Measurements from ENCODE around the gene POR. TPM values are rescaled to one million over a fixed set of nuclear protein-coding genes. Genes with fewer than 3 reads are reported as not detected.
A peak's percentile ranks its signal among the peaks of the same experiment; 100 is the strongest.

POR gene
- total and polyA plus RNA-seq, 4 donors: 116 to 973 (median 474) TPM

- no peak for TF ChIP-seq SP1 (IDR thresholded peaks at IDR 0.05)
- TF ChIP-seq JUND (IDR thresholded peaks at IDR 0.05): no peak
- no peak for TF ChIP-seq HNF4A (conservative IDR thresholded peaks at IDR 0.05)
- TF ChIP-seq TAF1 (conservative IDR thresholded peaks at IDR 0.05): no peak
- no peak for TF ChIP-seq RAD21 (IDR thresholded peaks at IDR 0.05)
- no peak for TF ChIP-seq RXRA (IDR thresholded peaks at IDR 0.05)
- no peak for TF ChIP-seq FOXA1 (IDR thresholded peaks at IDR 0.05)
- no peak for TF ChIP-seq FOXA2 (IDR thresholded peaks at IDR 0.05)
- no peak for TF ChIP-seq GABPA (IDR thresholded peaks at IDR 0.05 in 1 of 2, conservative IDR thresholded peaks at IDR 0.05 in 1 of 2)
- no peak for TF ChIP-seq YY1 (IDR thresholded peaks at IDR 0.05)
- H3K9me3 ChIP-seq (ENCODE audit: control insufficient read depth in 4 of 4, low read length in 3 of 4): no peaks in the 10 kb centered on the region
- no peak overlapping the region for H3K9ac ChIP-seq (ENCODE audit: low read depth in 1 of 2, low read length in 2 of 2)
- WGBS: 65% methylated on average over 13 of the region's 13 CpGs
- peaks cover 21 to 51% (median 29%) of the 10 kb centered on the region in 4 donors for H3K36me3 ChIP-seq (ENCODE audit: control insufficient read depth in 4 of 4, insufficient read depth in 3 of 4, low read depth in 1 of 4, low read length in 3 of 4)
- no peaks in the 10 kb centered on the region for H3K27me3 ChIP-seq (ENCODE audit: control insufficient read depth in 4 of 4, insufficient read depth in 4 of 4, low read length in 3 of 4)
- DNase-seq (ENCODE audit: low spot score): no peak
- H3K27ac ChIP-seq (ENCODE audit: low read depth in 1 of 2, low read length in 2 of 2): peak overlapping the region; percentile 40 to 83
- H3K4me1 ChIP-seq (ENCODE audit: control insufficient read depth in 4 of 4, insufficient read depth in 4 of 4, low read length in 3 of 4): peaks cover 20 to 69% (median 60%) of the 10 kb centered on the region in 4 donors
- no peak overlapping the region for H3K4me3 ChIP-seq (ENCODE audit: low read depth in 1 of 3, low read length in 3 of 3)
Measured at GRCh38 chr7:75969182-75969581, 54.2 kb downstream of the POR start.

- Histone ChIP-seq H3K36me3 (ENCODE audit: control insufficient read depth in 4 of 4, insufficient read depth in 3 of 4, low read depth in 1 of 4, low read length in 3 of 4) (peaks cover 21 to 55% (median 32%) of the 10 kb centered on the region in 4 donors), H3K4me1 (ENCODE audit: control insufficient read depth in 4 of 4, insufficient read depth in 4 of 4, low read length in 3 of 4) (peaks cover 20 to 66% (median 58%) of the 10 kb centered on the region in 4 donors), H3K27me3 (ENCODE audit: control insufficient read depth in 4 of 4, insufficient read depth in 4 of 4, low read length in 3 of 4) (no peaks in the 10 kb centered on the region), H3K9me3 (ENCODE audit: control insufficient read depth in 4 of 4, low read length in 3 of 4) (no peaks in the 10 kb centered on the region), H3K9ac (ENCODE audit: low read depth in 1 of 2, low read length in 2 of 2) (peak overlapping the region in 1 of 2 donors; percentile 23), H3K27ac (ENCODE audit: low read depth in 1 of 2, low read length in 2 of 2) (peak overlapping the region; percentile 40 to 83), H3K4me3 (ENCODE audit: low read depth in 1 of 3, low read length in 3 of 3) (no peak overlapping the region)
- 81% methylated on average over 30 of the region's 30 CpGs for WGBS
- DNase-seq (ENCODE audit: low spot score): no peak
- peak; percentile 37 for TF ChIP-seq SP1 (IDR thresholded peaks at IDR 0.05)
- no peak for TF ChIP-seq NR2F2 (IDR thresholded peaks at IDR 0.05)
- TF ChIP-seq FOXA1 (IDR thresholded peaks at IDR 0.05): no peak
- TF ChIP-seq RXRA (IDR thresholded peaks at IDR 0.05): peak; percentile 52 to 69
Measured at GRCh38 chr7:75969704-75970498, 54.9 kb downstream of the POR start.

- no peak overlapping the region for H3K9ac ChIP-seq (ENCODE audit: low read depth in 1 of 2, low read length in 2 of 2)
- peaks cover 16 to 51% (median 43%) of the 10 kb centered on the region in 4 donors for H3K4me1 ChIP-seq (ENCODE audit: control insufficient read depth in 4 of 4, insufficient read depth in 4 of 4, low read length in 3 of 4)
- no peaks in the 10 kb centered on the region for H3K27me3 ChIP-seq (ENCODE audit: control insufficient read depth in 4 of 4, insufficient read depth in 4 of 4, low read length in 3 of 4)
- DNase-seq (ENCODE audit: low spot score): no peak
- H3K4me3 ChIP-seq (ENCODE audit: low read depth in 1 of 3, low read length in 3 of 3): no peak overlapping the region
- H3K27ac ChIP-seq (ENCODE audit: low read depth in 1 of 2, low read length in 2 of 2): peak overlapping the region; percentile 28 to 67
- peaks cover 19 to 51% (median 30%) of the 10 kb centered on the region in 4 donors for H3K36me3 ChIP-seq (ENCODE audit: control insufficient read depth in 4 of 4, insufficient read depth in 3 of 4, low read depth in 1 of 4, low read length in 3 of 4)
- no peaks in the 10 kb centered on the region for H3K9me3 ChIP-seq (ENCODE audit: control insufficient read depth in 4 of 4, low read length in 3 of 4)
- WGBS: 59% methylated on average over 14 of the region's 14 CpGs
- TF ChIP-seq HNF4A (conservative IDR thresholded peaks at IDR 0.05) (peak; percentile 87 to 93), JUND (IDR thresholded peaks at IDR 0.05) (peak in 1 of 2 donors; percentile 68), FOXA2 (IDR thresholded peaks at IDR 0.05) (no peak), RXRA (IDR thresholded peaks at IDR 0.05) (peak; percentile 78 to 88), YY1 (IDR thresholded peaks at IDR 0.05) (no peak), ATF3 (IDR thresholded peaks at IDR 0.05) (no peak), GABPA (IDR thresholded peaks at IDR 0.05 in 1 of 2, conservative IDR thresholded peaks at IDR 0.05 in 1 of 2) (no peak), NR2F2 (IDR thresholded peaks at IDR 0.05) (no peak), HNF4G (IDR thresholded peaks at IDR 0.05) (peak; percentile 61), SP1 (IDR thresholded peaks at IDR 0.05) (peak; percentile 77), REST (IDR thresholded peaks at IDR 0.05) (no peak), FOXA1 (IDR thresholded peaks at IDR 0.05) (no peak), TAF1 (conservative IDR thresholded peaks at IDR 0.05) (no peak), RAD21 (IDR thresholded peaks at IDR 0.05) (peak; percentile 24 to 48), CTCF (IDR thresholded peaks at IDR 0.05; ENCODE audit: low read depth, low read length, missing input control) (peak; percentile 6), MAX (IDR thresholded peaks at IDR 0.05) (no peak), ZBTB33 (IDR thresholded peaks at IDR 0.05) (no peak)
Measured at GRCh38 chr7:75971309-75971960, 56.5 kb downstream of the POR start.

Measured in liver (tissue), 9 donors.